Prostate gland (tissue), 2 donors: ENCODE data around the gene PRSS35.

Experiments used
- CTCF ChIP-seq, 4 experiments: fragments of 200-600 bp in 2 of 4; fragments of 450-650 bp in 2 of 4; sonication (generic) in 2 of 4; IDR thresholded peaks; 1 replicate in 3 of 4; 2 replicates in 1 of 4; pipeline ENCODE4 v1.5.1; 2016 to 2019; ENCODE audit warnings: antibody characterized with exemption in 4 of 4, mild to moderate bottlenecking in 2 of 4, moderate library complexity in 2 of 4
- POLR2A ChIP-seq: fragments of 450-650 bp; IDR thresholded peaks from one replicate; pipeline ENCODE4 v1.6.1; 2016; ENCODE audit warnings: antibody characterized with exemption, mild to moderate bottlenecking

- TF ChIP-seq CTCF (IDR thresholded peaks at IDR 0.05) (no peak), POLR2A (no peak)
Observed at GRCh38 chr6:83539678-83540077, 27.3 kb downstream of the PRSS35 start.
